IPS DF 6.9 (cell line): Measurements from ENCODE around the gene TMEM88.

ENCODE experiments used
- DNase-seq: peaks from one replicate; pipeline ENCODE4 v3.0.0-alpha.2; 2013; ENCODE audit warnings: low read depth, low spot score
- H3K27ac ChIP-seq: one replicate; pipeline ENCODE4 v1.5.1; 2013; ENCODE audit warnings: low read length, control low read depth
- H3K27me3 ChIP-seq: 2 replicates; pipeline ENCODE4 v1.6.1; 2013; ENCODE audit warnings: mild to moderate bottlenecking, low read length; ENCODE audit not compliant: control insufficient read depth, insufficient read depth
- H3K36me3 ChIP-seq: 2 replicates; pipeline ENCODE4 v1.6.1; 2013; ENCODE audit warnings: low read length; ENCODE audit not compliant: control insufficient read depth, insufficient read depth
- H3K4me1 ChIP-seq: 2 replicates; pipeline ENCODE4 v1.6.1; 2013; ENCODE audit warnings: low read length; ENCODE audit not compliant: control insufficient read depth, insufficient read depth
- H3K4me3 ChIP-seq: 2 replicates; pipeline ENCODE4 v1.5.1; 2013; ENCODE audit warnings: mild to moderate bottlenecking, low read length
- H3K9me3 ChIP-seq: 2 replicates; pipeline ENCODE4 v1.6.1; 2013; ENCODE audit warnings: low read length, inconsistent platforms; ENCODE audit not compliant: control insufficient read depth, insufficient read depth
- WGBS: extraction: QIAGEN DNeasy Blood & Tissue Kit; methylation state at CpG from one replicate; pipeline ENCODE4 v1.1.7; 2013; ENCODE audit warnings: mixed read lengths, missing lambda C conversion rate; ENCODE audit not compliant: insufficient read length, insufficient coverage; 5-methylcytosine and 5-hydroxymethylcytosine counted together

Gene TMEM88

GRCh38 chr17:7833011-7833794, 21.7 kb upstream of the TMEM88 start:
- H3K27ac ChIP-seq, result no peak overlapping the region
- no peaks in the 10 kb centered on the region for H3K36me3 ChIP-seq
- H3K4me3 ChIP-seq, result peak overlapping the region; percentile 64; the same call in 1 of the 2 replicates
- peaks cover 3% of the 10 kb centered on the region; the same call in 1 of the 2 replicates for H3K4me1 ChIP-seq
- no CpG with 5 or more reads among the region's 19 CpGs for WGBS
- no peak for DNase-seq
- no peaks in the 10 kb centered on the region for H3K9me3 ChIP-seq
- H3K27me3 ChIP-seq, result peaks cover 4% of the 10 kb centered on the region; the same call in 1 of the 2 replicates

DNA sequence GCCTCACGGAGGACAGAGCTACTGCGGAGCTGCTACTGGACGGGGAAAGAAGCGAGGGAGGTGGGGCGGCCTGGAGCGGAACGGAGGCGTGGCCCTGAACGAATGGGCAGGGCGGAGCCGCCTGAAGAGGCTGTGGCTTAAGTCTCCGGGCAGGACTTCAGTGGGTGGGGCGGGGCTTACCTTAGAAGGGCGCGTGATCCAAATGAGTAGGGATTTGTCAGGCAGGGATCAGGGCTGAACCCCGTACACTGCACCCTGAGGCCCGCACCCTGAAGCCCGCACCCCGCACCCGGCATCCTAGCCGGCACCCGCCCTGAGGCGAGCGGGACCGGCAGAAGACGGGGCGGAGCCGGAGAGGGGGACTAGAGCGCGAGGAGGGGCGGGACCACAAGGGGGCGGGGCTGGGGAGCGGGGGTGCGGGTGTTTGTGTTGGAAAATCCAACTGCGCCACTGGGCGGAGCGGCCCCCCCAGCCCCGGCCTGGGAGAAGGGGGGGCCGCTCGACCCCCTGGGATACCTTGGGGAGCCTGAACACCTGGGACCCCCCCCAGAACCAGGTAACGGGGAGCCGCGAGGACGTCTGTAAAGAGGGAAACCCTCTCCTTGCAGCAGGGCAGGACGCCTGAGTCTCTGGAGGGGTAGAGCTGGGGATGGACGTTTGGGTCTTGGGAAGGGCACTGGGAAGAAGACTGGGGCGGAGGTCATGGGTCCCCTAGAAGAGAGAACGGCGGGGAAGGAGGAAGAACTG, 20.9 kb upstream of the TMEM88 start, which contains the start of gene KDM6B:
Gene KDM6B (plus strand): TSS at position 423 of the 747 bp plus-strand sequence. CDS start 11,338 bp downstream, outside the sequence.
- Histone ChIP-seq H3K4me3 (peak within 1 kb of the TSS; percentile 64; the same call in 1 of the 2 replicates), H3K9me3 (no peaks in the 10 kb centered on the region), H3K27me3 (peaks cover 6% of the 10 kb centered on the region; the same call in 1 of the 2 replicates), H3K4me1 (peaks cover 3% of the 10 kb centered on the region; the same call in 1 of the 2 replicates), H3K27ac (no peak within 1 kb of the TSS), H3K36me3 (no peaks in the 10 kb centered on the region)
- DNase-seq, result no peak
- WGBS, result no CpG with 5 or more reads among the region's 49 CpGs

GRCh38 chr17:7834542-7834956, 20.3 kb upstream of the TMEM88 start:
- WGBS, result no CpG with 5 or more reads among the region's 20 CpGs
- no peak for DNase-seq

GRCh38 chr17:7834957-7835813, 19.7 kb upstream of the TMEM88 start:
- WGBS, result no CpG with 5 or more reads among the region's 69 CpGs
- H3K4me3 ChIP-seq, result peak overlapping the region; percentile 64; the same call in 1 of the 2 replicates
- no peak for DNase-seq
- no peaks in the 10 kb centered on the region for H3K36me3 ChIP-seq
- no peak overlapping the region for H3K27ac ChIP-seq
- H3K9me3 ChIP-seq, result no peaks in the 10 kb centered on the region
- peaks cover 16% of the 10 kb centered on the region; the same call in 1 of the 2 replicates for H3K27me3 ChIP-seq
- H3K4me1 ChIP-seq, result peaks cover 3% of the 10 kb centered on the region; the same call in 1 of the 2 replicates

More at GRCh38 chr17:7834542-7834956, 20.3 kb upstream of the TMEM88 start:
- peak overlapping the region; percentile 64; the same call in 1 of the 2 replicates for H3K4me3 ChIP-seq
- peaks cover 3% of the 10 kb centered on the region; the same call in 1 of the 2 replicates for H3K4me1 ChIP-seq
- peaks cover 10% of the 10 kb centered on the region; the same call in 1 of the 2 replicates for H3K27me3 ChIP-seq
- no peaks in the 10 kb centered on the region for H3K9me3 ChIP-seq
- H3K36me3 ChIP-seq, result no peaks in the 10 kb centered on the region
- H3K27ac ChIP-seq, result no peak overlapping the region

DNA sequence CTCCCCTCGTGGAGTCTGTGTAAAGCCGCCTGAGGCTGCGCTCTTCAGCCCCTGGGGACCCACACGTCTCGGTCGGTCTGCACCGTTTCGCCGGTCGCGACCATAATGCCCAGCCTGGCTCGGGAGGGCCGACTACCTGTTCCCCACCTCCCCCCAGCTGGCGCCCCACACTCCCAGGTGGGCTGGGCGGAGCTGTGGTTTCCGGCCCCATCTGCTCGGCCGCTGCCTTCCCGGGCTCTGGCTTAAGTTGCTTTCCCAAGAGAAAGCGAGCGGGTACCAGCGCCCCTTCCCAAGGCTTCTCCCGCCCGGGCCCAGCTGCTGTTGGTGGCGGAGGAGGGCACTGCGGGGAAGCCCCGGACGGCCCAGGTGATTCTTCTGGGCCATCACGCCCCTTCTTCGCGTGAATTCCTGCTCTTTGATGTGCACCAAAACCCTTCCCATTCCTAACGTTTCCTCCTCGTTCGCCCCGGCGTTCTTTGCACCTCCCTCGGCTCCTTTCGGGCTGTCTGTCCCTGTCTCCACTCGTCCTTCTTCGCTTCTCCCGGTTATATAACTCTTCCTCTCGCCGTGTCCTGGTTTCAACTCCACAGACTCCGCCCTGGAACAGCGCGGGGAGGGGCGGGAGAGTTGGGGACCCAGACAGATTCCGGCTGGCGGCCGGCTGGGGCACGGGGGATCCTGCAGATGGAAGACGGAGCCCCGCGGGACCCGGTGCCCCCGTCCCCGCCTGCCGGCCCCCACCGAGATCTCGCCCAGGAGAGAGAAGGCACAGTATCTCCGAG, 18.9 kb upstream of the TMEM88 start:
- no peak overlapping the region for H3K27ac ChIP-seq
- peaks cover 3% of the 10 kb centered on the region; the same call in 1 of the 2 replicates for H3K4me1 ChIP-seq
- H3K4me3 ChIP-seq, result peak overlapping the region; percentile 64; the same call in 1 of the 2 replicates
- no CpG with 5 or more reads among the region's 61 CpGs for WGBS
- DNase-seq, result no peak
- peaks cover 25% of the 10 kb centered on the region; the same call in 1 of the 2 replicates for H3K27me3 ChIP-seq
- H3K36me3 ChIP-seq, result no peaks in the 10 kb centered on the region
- H3K9me3 ChIP-seq, result no peaks in the 10 kb centered on the region

DNA sequence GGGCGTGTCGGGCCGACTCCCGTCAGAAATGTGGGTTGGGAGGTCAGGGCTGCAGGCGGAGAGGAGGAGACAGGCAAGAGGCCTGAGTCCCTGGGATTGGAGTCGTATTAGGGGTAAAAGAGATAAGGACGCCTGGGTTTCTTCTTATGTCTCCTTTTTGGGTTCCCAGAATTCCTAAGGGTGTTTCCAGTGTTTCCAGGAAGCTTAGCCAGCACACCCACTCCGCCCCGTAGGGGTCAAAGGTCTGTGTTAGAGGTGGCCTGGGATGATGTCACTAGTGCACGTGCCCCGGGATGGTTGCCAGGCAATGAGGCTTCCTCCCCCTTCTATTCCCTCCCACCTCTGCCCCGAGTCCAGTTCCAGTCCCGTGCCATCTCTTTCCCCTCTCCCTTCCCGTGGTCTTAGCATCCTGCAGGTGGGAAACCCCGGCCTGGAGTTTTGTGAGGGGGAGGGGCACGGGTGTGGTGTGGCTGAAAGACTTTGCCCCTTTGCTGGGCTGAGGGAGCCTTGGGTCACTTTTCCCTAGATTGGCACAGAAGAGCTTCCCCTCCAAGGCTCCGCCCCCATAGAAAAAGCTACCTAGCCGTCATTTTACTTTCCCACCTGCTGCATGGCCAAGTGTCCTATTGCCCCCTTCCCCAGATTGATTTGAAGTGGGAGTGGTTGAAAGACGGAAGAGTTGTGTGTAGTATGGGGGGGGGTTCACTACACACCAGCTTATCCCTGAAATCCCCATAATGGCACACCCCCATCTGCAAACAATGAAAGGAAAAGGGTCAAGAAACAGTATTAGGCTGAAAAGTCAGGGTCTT, 18.1 kb upstream of the TMEM88 start:
- DNase-seq, result peak; percentile 96
- Histone ChIP-seq H3K4me3 (peak overlapping the region; percentile 64; the same call in 1 of the 2 replicates), H3K27ac (no peak overlapping the region), H3K4me1 (peaks cover 3% of the 10 kb centered on the region; the same call in 1 of the 2 replicates), H3K9me3 (no peaks in the 10 kb centered on the region), H3K27me3 (peaks cover 29% of the 10 kb centered on the region), H3K36me3 (no peaks in the 10 kb centered on the region)
- WGBS, result no CpG with 5 or more reads among the region's 19 CpGs

DNA sequence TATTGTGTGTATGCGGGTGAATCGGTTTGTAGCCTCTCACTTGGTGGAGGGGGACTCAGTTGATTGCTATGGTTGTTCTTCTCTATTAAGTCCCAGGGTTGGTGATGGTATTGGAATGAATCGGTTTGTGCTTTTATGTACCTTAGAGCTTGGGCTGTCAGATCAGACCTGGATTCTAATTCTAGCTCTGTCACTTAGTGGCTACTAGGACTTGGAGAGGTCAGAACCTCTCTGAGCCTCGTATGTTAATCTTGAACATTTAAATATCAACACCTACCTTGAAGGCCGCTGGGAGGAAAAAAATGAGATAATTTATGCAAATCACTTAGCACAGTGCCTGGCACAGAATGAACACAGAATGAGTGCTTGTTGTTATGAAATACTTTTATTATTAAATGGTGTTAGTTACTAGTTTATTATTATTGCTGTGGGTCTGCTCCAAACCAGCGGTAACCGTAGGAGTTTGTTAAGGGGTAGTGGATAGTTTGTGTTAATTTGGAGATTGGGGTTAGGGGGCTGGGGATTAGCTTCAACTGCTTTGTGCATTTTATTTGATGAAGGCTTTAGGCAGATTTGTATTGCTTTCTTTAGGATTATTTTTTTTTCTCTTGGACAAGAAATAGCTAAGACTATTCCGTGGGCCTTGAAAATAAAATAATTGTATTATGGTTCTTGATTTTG, 17.3 kb upstream of the TMEM88 start:
- DNase-seq, result no peak
- no peak overlapping the region for H3K4me3 ChIP-seq
- H3K4me1 ChIP-seq, result peaks cover 3% of the 10 kb centered on the region; the same call in 1 of the 2 replicates
- H3K9me3 ChIP-seq, result no peaks in the 10 kb centered on the region
- H3K27ac ChIP-seq, result no peak overlapping the region
- no peaks in the 10 kb centered on the region for H3K36me3 ChIP-seq
- peaks cover 29% of the 10 kb centered on the region for H3K27me3 ChIP-seq
- no CpG with 5 or more reads among the region's 8 CpGs for WGBS

DNA sequence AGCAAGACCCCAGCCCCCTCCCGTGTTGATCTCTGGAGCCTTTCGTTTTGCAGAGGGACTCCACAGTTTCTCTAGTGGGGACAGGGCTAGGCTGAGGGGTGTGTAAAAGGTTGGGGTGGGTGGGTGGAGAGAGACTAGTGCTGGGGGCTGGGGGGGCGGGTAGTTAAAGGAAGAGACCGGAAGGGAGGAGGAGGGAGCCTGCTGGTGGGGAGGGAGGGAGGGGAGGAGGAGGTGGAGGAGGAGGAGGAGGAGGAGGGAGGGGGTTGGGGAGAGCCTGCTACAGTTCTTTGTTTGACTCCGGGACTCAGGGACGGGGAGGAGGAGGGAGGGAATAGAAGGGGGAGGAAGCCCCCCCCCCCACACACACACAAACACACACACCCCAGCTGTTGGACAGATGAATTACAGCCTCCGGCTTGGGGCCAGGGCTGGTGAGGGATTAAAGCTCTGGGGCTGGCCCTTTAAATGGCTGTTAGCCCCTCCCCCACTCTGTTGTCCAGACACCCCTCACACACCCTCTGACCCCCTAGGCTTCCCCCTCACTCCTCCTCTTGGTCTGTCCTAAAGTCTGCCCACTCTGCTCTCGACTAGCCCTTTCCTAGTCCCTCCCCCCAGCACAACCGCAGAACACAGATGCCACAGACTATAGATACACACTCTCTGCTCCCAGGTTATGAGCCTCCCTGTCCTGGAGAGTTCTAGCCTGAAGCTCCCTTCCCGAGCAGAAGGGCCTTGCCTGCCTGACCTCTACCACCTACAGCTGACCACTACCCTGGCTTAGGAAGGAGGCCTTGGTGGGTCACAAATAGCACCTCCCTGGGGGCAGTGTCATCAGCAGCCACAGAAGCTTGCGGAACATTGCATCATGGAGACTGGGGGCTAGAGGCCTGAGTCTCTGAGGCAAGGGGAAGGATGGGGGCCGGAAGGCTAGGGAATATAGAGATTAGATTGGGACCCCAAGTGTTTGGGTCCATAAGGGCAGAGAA, 16.5 kb upstream of the TMEM88 start:
- DNase-seq, result no peak
- H3K27ac ChIP-seq, result no peak overlapping the region
- no peaks in the 10 kb centered on the region for H3K9me3 ChIP-seq
- H3K4me1 ChIP-seq, result peaks cover 2% of the 10 kb centered on the region; the same call in 1 of the 2 replicates
- H3K36me3 ChIP-seq, result no peaks in the 10 kb centered on the region
- peaks cover 25% of the 10 kb centered on the region for H3K27me3 ChIP-seq
- no peak overlapping the region for H3K4me3 ChIP-seq
- no CpG with 5 or more reads among the region's 12 CpGs for WGBS
